K562 (cell line): ENCODE measurements around the gene SLC66A2. TPM values are rescaled to one million over a fixed set of nuclear protein-coding genes. Genes with fewer than 3 reads are reported as not detected.

ENCODE experiments used
- ATAC-seq: fragments of 200-7000 bp; cut with Tn5 transposase; 3 replicates; pipeline ENCODE4 v1.9.1; 2020; ENCODE audit warnings: moderate library complexity
- BruUV-seq: library from RNA; stranded (reverse); fragments of 400-500 nt; replicated peaks from 2 replicates; lab custom pipeline; 2021; lab: Mats Ljungman, UMichigan
- CTCF ChIA-PET: fragments of 300-600 bp; formaldehyde crosslinking; extraction: SDS; loops from one replicate; lab custom pipeline; 2021; ENCODE audit warnings: low intra/inter-chr PET ratio; lab: Yijun Ruan, JAX
- POLR2A ChIA-PET: fragments of 300-600, 350-650 bp; sonication (Branson Sonifier 250); formaldehyde crosslinking; extraction: SDS; loops from one replicate; lab custom pipeline; 2021; ENCODE audit warnings: antibody characterized with exemption, inconsistent platforms; lab: Yijun Ruan, JAX
- DNase-seq, 4 experiments: peaks; one replicate each; pipeline versions ENCODE4 v3.0.0 to v3.0.0-alpha.2; 2011 to 2018; ENCODE audit warnings: low spot score in 3 of 4, mixed read lengths in 3 of 4; ENCODE audit errors: extremely low read depth in 1 of 4
- FAIRE-seq: peaks from 2 replicates; lab custom pipeline; 2011; peaks lifted over from hg19 to GRCh38; lab: Jason Lieb, UNC
- H2AFZ ChIP-seq: 2 replicates; pipeline ENCODE4 v1.6.0; 2011; ENCODE audit warnings: low read depth, low read length, control low read depth, inconsistent platforms
- H3K27ac ChIP-seq: fragments of 200-600 bp; 3 replicates; pipeline ENCODE4 v1.8.0; 2011; ENCODE audit warnings: low read depth, mild to moderate bottlenecking, control low read depth, inconsistent platforms, low read length, moderate library complexity, mixed read lengths; ENCODE audit errors: extremely low read depth
- H3K27me3 ChIP-seq, 2 experiments: fragments of 300-600 bp in 1 of 2; 2 replicates in 1 of 2; 3 replicates in 1 of 2; pipeline versions ENCODE4 v1.6.0 to v1.8.0; 2011; ENCODE audit warnings: inconsistent platforms in 2 of 2, low read length in 2 of 2, mild to moderate bottlenecking in 1 of 2, mixed read lengths in 1 of 2, moderate library complexity in 1 of 2; ENCODE audit not compliant: control insufficient read depth in 2 of 2, insufficient read depth in 2 of 2
- H3K36me3 ChIP-seq: fragments of 300-600 bp; 3 replicates; pipeline ENCODE4 v1.8.0; 2011; ENCODE audit warnings: mild to moderate bottlenecking, low read length, inconsistent platforms; ENCODE audit not compliant: control insufficient read depth, insufficient read depth
- H3K4me1 ChIP-seq, 2 experiments: fragments of 200-600 bp in 1 of 2; replicated peaks in 1 of 2; 2 replicates in 1 of 2; 3 replicates in 1 of 2; pipeline versions ENCODE4 v1.5.1 to v1.8.0; 2011; ENCODE audit warnings: inconsistent platforms in 2 of 2, low read length in 2 of 2, mild to moderate bottlenecking in 1 of 2, mixed read lengths in 1 of 2, moderate library complexity in 1 of 2; ENCODE audit not compliant: control insufficient read depth in 2 of 2, insufficient read depth in 2 of 2
- H3K4me2 ChIP-seq: 2 replicates; pipeline ENCODE4 v1.6.1; 2011; ENCODE audit warnings: low read length, control low read depth, inconsistent platforms, mixed read lengths; ENCODE audit not compliant: insufficient read depth
- H3K4me3 ChIP-seq: fragments of 200-600 bp; sonication (generic), shearing (Covaris generic); 2 replicates; pipeline ENCODE4 v1.5.1; 2016; ENCODE audit warnings: control low read depth, inconsistent platforms
- H3K79me2 ChIP-seq: fragments of 200-600 bp; 3 replicates; pipeline ENCODE4 v1.8.0; 2011; ENCODE audit warnings: low read length, inconsistent platforms; ENCODE audit not compliant: control insufficient read depth, insufficient read depth
- H3K9ac ChIP-seq, 2 experiments: 2 replicates each; pipeline versions ENCODE4 v1.6.0 to v1.6.1; 2011; ENCODE audit warnings: low read depth in 2 of 2, low read length in 2 of 2, control low read depth in 1 of 2, inconsistent platforms in 1 of 2, mild to moderate bottlenecking in 1 of 2, mixed read lengths in 1 of 2; ENCODE audit not compliant: insufficient read depth in 1 of 2
- H3K9me1 ChIP-seq: one replicate; pipeline ENCODE4 v1.6.0; 2011; ENCODE audit warnings: inconsistent platforms, mild to moderate bottlenecking, low read length, moderate library complexity; ENCODE audit not compliant: control insufficient read depth, insufficient read depth
- H3K9me3 ChIP-seq: replicated peaks from 2 replicates; pipeline ENCODE4 v1.5.1; 2011; ENCODE audit warnings: low read depth, low read length, inconsistent platforms; ENCODE audit not compliant: control insufficient read depth, insufficient read depth
- H4K20me1 ChIP-seq: replicated peaks from 2 replicates; pipeline ENCODE4 v1.6.1; 2011; ENCODE audit warnings: low read length, inconsistent platforms, mixed read lengths; ENCODE audit not compliant: control insufficient read depth, insufficient read depth
- MYNN ChIP-seq, 2 experiments: sonication (generic); formaldehyde crosslinking in 1 of 2; IDR thresholded peaks; 2 replicates each; pipeline versions ENCODE4 v1.5.0 to v1.6.1; 2016 to 2020; ENCODE audit warnings: antibody characterized with exemption in 1 of 2, missing genetic modification reagents in 1 of 2
- POLR3A ChIP-seq: IDR thresholded peaks from 2 replicates; pipeline ENCODE4 v1.6.1; 2011; ENCODE audit warnings: borderline replicate concordance, mild to moderate bottlenecking, moderate library complexity; ENCODE audit not compliant: insufficient read length, insufficient read depth; ENCODE audit errors: extremely low read depth
- SPI1 ChIP-seq: IDR thresholded peaks from 2 replicates; pipeline ENCODE4 v1.6.1; 2011; ENCODE audit warnings: low read depth, low read length, control low read depth, borderline replicate concordance
- SRSF3 ChIP-seq: fragments of 200-400 bp; formaldehyde crosslinking; IDR thresholded peaks from 2 replicates; pipeline ENCODE4 v1.6.1; 2016; ENCODE audit warnings: mild to moderate bottlenecking, low read length, moderate library complexity; ENCODE audit not compliant: insufficient read depth
- WGBS: fragments of 100-300 bp; shearing (Covaris generic); methylation state at CpG from one replicate; pipeline ENCODE4 v1.1.6; 2016; ENCODE audit warnings: low coverage, mixed read lengths; ENCODE audit not compliant: insufficient coverage; ENCODE audit errors: missing lambda C conversion rate; 5-methylcytosine and 5-hydroxymethylcytosine counted together
- in situ Hi-C: fragments of 300-500 bp; cut with MboI; formaldehyde crosslinking; loops from 4 replicates; pipeline ENCODE4 v1.15.0; 2018; ENCODE audit warnings: inconsistent platforms, mixed read lengths
- intact Hi-C: fragments of 100-400 bp; cut with micrococcal nuclease; formaldehyde crosslinking; loops from 2 replicates; pipeline ENCODE4 v1.14.2; 2022
- polyA plus RNA-seq, 8 experiments: library from polyadenylated mRNA; depleted of rRNA in 4 of 8; stranded (reverse) in 5 of 8; unstranded in 3 of 8; fragments of >200 nt; fragmentation: Nextera tagmentation in 2 of 8; fragmentation: Illumina TruSeq in 1 of 8; extraction: Ambion mirVana in 2 of 8; extraction: Trizol in 1 of 8; gene quantifications; 2 replicates each; pipeline versions ENCODE4 v1.2.1 to v1.2.3, GENCODE V29; 2011 to 2014; ENCODE audit warnings: inconsistent platforms in 1 of 8, missing spikeins in 1 of 8
- total RNA-seq, 7 experiments: library from RNA; depleted of rRNA in 6 of 7; stranded (reverse); fragments of >200 nt in 6 of 7; fragmentation: Illumina TruSeq in 2 of 7; extraction: Trizol in 2 of 7; gene quantifications; 2 replicates each; pipeline versions ENCODE4 v1.2.1 to v1.2.3, GENCODE V29; 2011 to 2021; ENCODE audit warnings: low replicate concordance in 1 of 7
- TF ChIP-seq, protein P1 (sequence below): fragments of 450-650 bp; IDR thresholded peaks from 2 replicates; pipeline ENCODE4 v1.6.1; 2016; ENCODE audit warnings: low read depth, mild to moderate bottlenecking, moderate library complexity
- TF ChIP-seq, protein P2 (sequence below), 2 experiments: fragments of 200-800 bp in 1 of 2; sonication (Bioruptor generic) in 1 of 2; sonication (generic) in 1 of 2; formaldehyde crosslinking in 1 of 2; IDR thresholded peaks in 1 of 2; conservative IDR thresholded peaks in 1 of 2; 2 replicates each; pipeline versions ENCODE4 v1.5.0 to v1.6.1; 2016 to 2020; ENCODE audit warnings: missing compliant biosample characterization in 1 of 2, missing genetic modification characterization in 1 of 2, missing genetic modification reagents in 1 of 2

SLC66A2 gene
- total and polyA plus RNA-seq, 9 of the 15 experiments (the other 6 are each of a cell fraction or from before 2014, with no cell fraction given), result 0.25 to 17.5 (median 5.6) TPM

DNA sequence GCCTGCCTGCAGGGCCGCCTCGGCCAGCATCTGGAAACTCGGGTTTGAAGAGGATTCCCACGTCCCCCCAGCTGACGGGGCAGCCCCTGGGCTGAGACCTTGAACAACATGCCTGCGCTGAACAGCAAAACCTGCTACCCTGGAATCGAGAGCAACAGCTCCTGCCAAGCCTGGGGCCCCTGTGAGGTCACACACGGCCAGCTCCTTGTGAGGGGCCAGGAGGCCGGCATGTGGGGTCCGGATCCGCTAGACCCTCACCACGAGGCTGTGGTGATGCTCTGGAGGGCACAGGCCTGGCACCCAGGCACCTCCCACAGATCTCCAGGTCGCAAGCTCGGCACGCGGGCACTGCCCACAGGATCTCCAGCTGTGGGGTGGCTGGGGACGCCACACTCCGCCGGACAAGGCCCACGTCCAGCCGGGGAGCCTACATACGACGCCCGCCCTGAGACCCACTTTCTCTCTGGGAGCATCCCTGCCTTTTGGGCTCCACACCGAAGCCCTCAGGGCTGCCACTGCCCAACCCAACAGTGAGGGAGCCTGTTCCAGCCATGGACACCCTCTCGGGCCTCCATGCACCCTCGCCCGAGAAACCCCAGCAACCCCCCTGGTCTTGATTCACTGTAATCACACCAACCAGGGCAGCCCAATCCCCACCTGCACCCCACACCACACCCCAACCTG is 34.1 kb downstream of the SLC66A2 start:
- no peaks in the 10 kb centered on the region for H3K79me2 ChIP-seq
- H3K9me1 ChIP-seq, result no peaks in the 10 kb centered on the region
- no peak overlapping the region for H2AFZ ChIP-seq
- ATAC-seq (no peak), FAIRE-seq (no peak), DNase-seq (no peak)
- ChIA-PET POLR2A (no interaction called here), CTCF (no interaction called here)
- no peak overlapping the region for H3K4me2 ChIP-seq
- H3K27me3 ChIP-seq, result no peaks in the 10 kb centered on the region
- intact Hi-C loops (no loop called here), in situ Hi-C loops (no loop called here)
- TF ChIP-seq POLR3A, result no peak
- TF ChIP-seq, protein P1, sequence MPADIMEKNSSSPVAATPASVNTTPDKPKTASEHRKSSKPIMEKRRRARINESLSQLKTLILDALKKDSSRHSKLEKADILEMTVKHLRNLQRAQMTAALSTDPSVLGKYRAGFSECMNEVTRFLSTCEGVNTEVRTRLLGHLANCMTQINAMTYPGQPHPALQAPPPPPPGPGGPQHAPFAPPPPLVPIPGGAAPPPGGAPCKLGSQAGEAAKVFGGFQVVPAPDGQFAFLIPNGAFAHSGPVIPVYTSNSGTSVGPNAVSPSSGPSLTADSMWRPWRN, result no peak
- no peak for TF ChIP-seq MYNN (IDR thresholded peaks at IDR 0.05)
- no peak for TF ChIP-seq MYNN (CRISPR knock-in tag; IDR thresholded peaks at IDR 0.05)
- TF ChIP-seq SPI1, result no peak
- TF ChIP-seq, protein P2, sequence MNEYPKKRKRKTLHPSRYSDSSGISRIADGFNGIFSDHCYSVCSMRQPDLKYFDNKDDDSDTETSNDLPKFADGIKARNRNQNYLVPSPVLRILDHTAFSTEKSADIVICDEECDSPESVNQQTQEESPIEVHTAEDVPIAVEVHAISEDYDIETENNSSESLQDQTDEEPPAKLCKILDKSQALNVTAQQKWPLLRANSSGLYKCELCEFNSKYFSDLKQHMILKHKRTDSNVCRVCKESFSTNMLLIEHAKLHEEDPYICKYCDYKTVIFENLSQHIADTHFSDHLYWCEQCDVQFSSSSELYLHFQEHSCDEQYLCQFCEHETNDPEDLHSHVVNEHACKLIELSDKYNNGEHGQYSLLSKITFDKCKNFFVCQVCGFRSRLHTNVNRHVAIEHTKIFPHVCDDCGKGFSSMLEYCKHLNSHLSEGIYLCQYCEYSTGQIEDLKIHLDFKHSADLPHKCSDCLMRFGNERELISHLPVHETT (CRISPR knock-in tag; conservative IDR thresholded peaks at IDR 0.05 in 1 of 2, IDR thresholded peaks at IDR 0.05 in 1 of 2), result no peak
- no peak for TF ChIP-seq SRSF3
- no peak overlapping the region for H3K4me3 ChIP-seq
- H3K4me1 ChIP-seq, result no peaks in the 10 kb centered on the region; a peak in 1 of 5 replicates
- 0 out of 2 replicates have a peak, but pooled peaks cover 1% of the 10 kb centered on the region for H3K9me3 ChIP-seq
- no peak overlapping the region for H3K9ac ChIP-seq
- no peaks in the 10 kb centered on the region for H4K20me1 ChIP-seq
- H3K36me3 ChIP-seq, result no peaks in the 10 kb centered on the region
- BruUV-seq, result no TSS peak
- 98% methylated on average over 7 of the region's 28 CpGs for WGBS
- H3K27ac ChIP-seq, result no peak overlapping the region
